Activated gamma-delta T cell treated with anti-CD3 and anti-CD28 coated beads, Interleukin-2, amount 50 U/mL, for 16 hours (primary cell): ENCODE measurements around the gene BACE2.
"Not testable (repeated sequence)": the region's sequence is repeated elsewhere in the genome, so short reads cannot be mapped to it uniquely, and the experiment has no call there.

ENCODE experiments used
- DNase-seq: peaks from one replicate; pipeline ENCODE4 v3.0.0-alpha.2; 2020; ENCODE audit warnings: low read depth

Gene BACE2

DNA sequence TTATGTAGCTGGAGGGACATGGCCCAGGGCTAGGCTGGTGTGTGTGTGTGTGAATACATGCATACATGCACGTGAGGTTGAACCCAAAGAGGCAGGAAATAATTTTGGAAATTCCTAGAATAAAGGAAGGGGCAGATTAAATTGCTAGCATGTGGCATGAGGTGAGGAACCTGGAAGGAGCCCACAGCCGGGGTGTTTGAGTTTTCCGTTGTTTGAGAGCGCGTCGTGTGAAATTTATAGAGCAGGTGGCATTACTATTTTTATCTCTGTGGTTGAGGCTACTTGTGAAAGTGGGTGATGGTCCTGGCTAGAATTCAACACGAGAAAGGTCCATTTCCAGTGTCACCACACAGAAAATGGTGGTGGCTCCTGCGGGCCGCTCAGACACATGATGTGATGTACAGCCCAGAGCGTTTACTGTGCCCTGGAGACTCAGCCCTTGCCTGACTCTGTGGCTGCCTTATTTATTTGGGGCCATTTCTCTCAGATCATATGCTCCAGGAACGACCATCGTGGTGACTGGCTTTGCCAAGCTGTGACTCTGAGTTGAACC is 48.0 kb downstream of the BACE2 start:
- DNase-seq = no peak

DNA sequence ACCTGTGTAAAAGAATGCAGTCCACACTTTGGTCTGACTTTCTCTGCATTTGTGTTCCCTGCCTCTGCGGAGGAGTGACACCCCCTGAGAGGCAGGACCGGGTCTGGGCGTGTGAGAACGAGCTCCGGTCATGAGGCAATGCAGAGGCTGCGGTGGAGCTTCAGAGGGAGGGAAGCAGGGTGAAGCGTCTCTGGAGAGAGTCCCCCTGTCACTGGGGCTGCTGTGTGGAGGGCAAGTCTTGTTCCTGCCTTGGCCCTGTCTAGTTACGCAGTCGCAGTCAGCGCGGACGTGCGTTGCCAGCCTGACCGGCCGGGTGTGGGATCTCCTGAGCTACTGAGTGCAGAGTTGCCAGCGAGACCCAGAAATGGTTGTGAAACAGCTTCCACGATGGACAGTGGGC is 48.5 kb downstream of the BACE2 start:
- no peak for DNase-seq

DNA sequence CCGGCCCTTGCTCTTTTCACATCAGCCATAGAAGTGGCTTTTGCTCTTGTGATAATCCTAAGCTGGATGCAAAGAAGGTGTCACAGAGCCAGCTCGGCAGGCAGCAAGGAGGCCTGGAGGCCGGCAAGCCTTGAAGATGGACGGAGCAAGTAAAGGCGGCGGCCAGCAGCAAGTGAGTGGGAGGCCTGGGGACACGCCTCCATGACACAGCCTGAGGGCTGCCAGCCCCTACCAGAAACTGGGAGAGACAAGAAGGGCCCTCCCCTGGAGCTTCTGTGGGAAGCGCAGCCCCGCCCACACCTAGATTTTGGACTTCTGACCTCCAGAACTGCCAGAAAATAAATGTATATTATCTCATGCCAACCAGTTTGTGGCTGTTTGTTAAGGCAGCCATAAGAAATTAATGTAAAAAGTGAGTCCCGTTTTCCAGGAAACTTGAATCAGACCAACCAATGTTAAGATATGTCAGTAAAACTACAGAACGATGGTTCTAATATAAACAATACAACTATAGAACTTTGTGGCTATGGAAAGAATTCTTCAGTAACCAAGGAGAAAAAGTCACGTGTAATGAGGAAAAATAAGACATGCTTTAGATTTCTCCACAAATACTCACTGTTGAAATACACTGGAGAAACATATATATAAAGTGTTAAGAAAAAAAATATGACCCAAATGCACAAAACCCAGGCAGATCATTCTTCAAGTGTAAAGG is 49.9 kb downstream of the BACE2 start:
- DNase-seq = no peak

DNA sequence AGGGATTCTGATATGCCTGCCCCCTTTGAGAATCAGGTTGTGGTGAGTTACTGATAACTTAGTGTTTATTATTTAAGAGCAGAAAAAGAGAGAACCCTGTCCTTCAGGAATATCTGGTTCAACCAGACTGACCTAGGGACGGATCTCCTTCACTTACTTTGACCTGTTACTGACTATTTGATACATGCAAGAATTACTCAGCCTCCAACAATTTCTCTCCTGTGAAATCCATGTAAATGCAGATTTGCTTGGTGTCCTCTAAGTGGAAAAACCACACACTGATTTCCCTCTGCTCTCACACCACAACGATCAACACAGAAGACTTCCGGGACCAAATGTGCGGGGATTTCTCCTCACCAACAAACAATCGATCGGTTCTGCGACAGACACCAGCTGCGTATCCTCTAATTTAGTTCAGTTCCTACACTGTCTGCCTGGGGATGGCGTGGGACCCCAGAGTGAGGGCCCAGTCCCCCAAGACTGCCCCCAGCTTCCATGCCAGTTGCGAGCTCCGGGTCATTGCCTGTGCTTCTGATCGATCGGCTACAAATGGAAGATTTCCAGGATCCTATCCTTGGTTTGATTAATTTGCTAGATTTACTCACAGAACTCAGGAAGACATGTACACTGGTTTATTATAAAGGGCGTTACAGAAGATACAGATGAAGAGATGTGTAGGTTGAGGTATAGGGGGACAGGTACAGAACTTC is 51.7 kb downstream of the BACE2 start:
- no peak for DNase-seq

DNA sequence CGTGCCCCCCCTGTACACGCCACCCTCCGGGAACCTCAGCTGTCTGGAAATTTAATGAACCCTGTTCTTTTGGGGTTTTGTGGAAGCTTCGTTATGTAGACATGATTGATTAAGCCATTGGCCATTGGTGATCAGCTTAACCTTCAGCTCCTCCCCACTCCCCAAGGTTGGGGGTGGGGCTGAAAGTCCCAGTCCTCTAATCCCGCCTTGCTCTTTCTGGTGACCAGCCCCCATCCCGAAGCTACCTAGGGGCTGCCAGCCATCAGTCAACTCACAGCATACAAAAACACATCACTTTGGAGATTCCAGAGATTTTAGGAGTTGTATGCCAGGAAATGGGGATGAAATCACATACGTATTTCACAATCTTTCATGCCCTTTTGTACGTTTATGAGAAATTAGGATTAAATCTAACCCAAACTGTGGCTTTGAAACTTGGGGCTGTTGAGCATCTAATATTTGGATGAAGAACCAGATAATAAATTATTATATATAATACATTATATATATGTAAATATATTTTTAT is 52.3 kb downstream of the BACE2 start:
- no peak for DNase-seq

DNA sequence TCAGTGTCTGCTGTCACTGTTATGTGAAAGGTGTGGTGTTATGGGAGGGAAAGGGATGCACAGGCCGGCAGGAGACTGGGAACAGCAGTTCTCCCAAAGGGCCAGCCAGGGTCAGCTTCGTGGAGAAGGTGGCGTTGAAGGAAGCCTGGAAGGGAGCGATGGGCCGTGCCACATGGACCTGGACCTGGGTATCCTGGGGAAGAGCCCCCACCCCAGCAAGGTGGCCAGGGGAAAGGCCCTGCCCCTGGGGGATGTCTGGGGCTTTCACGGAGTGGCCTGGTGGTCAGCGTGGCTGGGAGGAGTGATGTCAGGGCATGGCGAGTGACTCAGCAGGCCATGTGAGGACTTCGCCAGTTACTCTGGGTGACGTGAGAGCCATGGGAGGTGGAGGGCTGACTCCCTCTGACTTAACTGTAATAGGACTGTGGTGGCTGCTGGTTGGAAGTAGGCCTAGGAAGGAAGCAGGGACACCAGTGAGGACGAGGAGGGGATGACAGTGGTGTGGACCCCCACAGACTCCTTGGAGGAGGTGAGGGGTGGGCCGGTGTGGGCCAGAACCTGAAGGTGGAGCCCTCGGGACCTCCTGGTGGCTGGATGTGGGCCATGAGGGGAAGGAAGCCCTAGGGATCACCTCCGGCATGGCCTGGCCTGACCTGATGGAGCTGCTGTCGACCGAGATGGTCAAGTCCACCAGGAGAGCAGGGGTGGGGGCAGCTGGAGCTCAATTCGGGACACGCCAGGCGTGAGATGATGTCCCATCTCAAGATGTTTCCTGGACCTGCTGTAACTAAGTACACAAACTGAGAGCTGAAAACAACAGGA is 54.5 kb downstream of the BACE2 start:
- no peak for DNase-seq

DNA sequence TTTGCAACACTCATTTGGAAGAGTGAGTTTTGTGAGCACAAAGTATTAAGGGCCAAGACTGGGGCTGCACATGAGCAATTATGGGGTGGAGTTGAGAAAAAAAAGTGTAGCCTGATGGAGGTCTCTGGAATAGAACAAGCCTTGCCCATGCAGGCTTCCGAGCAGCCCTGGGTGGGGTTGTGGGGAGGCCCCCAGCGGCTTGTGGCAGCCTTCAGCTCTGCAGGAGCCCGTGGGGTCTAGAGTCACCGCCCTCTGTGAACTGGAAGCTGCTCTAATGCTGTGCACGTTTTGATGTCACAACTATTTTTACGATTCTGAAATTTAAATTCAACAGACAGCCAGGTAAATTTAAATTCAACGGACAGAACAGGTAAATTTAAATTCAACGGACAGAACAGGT is 58.9 kb downstream of the BACE2 start:
- DNase-seq = no peak

DNA sequence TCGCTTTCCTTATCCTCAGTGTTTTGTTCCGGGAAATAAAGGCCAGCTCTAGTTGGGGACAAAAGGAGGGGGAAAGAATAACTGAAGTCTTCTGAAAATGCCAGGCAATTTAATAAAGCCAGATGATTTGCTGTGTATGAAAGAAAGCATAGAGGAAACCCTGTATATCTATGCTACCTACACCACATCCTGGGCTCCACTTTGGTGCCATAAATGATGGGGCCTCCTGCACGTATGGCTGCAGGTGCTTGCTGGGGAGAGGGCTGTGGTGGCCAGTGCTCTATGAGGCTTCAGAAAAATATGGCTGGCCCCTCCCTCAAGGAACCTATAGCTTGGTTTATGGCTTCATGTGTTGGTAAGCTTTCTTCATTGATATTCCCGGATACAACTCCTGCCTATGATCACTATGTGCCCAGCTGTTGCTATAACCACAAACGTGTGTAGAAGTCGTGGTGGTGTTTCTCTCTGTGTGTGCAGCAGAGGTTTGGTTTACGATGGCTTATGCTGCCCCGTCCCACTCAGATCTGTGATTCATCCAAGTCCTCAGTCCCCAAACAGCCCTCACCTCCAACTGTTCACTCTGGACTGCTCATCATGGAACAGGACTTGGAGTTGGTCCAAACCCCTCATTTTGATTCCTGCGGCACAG is 59.5 kb downstream of the BACE2 start:
- DNase-seq = no peak

DNA sequence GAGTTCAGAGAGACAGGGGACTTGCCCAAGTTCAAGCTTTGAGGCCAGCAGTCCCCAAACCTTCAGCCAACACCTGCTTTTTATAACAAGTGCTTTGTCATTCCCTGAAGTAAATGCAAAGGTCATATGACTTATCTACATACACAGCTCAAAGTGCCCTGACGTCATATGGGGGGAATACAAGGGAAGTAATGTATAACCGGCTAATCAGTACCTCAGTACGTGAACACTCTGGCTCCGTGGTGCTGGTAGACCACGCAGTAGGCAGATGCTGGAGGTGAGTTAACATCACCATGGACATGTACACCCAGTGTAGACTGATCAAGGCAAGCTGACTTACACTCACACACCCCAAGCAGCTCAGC is 60.0 kb downstream of the BACE2 start:
- no peak for DNase-seq

DNA sequence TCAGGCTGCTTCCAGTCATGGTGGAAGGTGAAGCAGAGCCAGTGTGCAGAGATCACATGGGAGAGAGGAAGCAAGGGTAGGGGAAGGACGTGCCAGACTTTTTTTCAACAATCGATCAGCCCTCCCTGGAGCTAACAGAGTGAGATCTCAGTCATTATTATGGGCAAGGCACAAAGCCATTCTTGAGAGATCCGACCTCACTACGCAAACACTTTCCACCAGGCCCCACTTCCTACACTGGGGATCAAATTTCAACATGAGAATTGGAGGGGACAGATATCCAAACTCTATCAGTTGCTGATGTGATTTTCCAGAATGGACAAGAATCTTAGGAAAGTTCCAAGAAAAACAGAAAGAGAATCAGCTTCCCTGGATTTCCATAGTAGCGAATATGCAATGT is 60.5 kb downstream of the BACE2 start:
- DNase-seq = no peak

DNA sequence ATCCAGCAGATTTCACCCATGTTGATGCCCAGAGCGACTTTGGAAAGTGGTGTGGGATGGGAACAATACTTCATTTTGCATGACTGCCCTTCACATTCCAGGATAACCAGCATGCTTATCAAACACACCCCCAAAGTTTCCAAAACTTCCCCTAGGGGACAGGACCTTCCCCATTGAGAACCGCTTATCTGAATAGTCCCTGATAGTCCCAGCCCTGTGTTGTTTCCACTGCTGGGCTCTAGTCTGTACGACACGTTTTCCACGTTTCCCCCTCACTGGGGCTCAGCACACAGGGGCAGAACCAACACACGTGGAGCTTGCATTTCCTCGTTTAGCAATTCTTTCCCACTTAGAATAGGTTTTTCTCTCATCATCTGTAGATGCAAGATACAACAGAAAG is 61.0 kb downstream of the BACE2 start:
- no peak for DNase-seq

DNA sequence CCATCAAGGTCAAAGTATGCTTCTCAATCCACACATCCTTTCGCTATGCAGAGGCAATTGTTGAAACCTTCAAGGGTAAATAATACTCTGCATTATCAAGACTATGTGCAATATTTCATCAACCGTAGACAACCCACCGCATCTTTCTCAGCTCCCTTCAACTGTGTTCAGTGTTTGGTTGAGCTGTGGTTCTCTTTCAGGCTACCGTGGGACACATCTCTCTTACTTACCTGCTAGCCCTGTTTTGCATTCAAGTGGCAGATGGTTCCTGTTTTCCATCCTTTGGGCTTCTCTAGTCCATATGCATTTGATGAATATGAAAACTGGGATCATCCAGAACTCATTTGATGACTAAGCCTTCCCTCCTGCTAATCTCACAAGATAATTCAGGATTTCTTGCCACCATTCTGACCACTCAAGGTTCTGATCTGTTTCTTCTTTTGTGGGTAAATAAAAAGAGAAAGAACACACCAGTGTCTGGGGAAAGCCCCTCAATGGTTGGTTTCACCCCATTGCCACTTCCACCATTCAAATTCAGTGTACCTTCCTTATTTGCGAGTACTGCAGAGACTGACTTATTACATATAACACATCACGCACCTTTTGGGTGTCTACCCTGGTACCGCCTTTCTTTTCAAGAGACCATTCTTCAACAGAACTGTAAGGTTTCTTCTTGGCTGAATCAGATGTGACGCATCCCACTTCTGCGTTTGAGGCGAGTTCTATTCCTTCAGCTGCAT is 61.7 kb downstream of the BACE2 start:
- no peak for DNase-seq

DNA sequence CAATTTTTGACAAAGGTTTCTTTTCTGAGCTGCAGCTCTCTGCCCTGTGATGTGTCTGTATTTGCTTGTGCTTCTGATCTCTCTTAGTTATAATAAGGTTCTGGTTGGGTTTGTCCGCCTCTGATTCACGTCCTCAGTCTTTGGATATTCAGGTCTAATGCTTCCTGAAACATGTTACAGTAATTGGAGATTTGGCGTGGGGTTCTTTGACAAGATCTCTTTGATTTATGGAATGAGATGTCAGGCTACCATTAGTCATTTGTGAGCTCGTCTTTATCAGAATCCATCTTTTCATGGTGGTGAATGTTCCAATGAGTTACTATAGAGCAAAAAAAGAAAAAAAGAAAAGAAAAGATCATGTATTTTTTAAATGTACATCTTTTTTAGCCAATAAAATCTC is 62.5 kb downstream of the BACE2 start:
- no peak for DNase-seq

DNA sequence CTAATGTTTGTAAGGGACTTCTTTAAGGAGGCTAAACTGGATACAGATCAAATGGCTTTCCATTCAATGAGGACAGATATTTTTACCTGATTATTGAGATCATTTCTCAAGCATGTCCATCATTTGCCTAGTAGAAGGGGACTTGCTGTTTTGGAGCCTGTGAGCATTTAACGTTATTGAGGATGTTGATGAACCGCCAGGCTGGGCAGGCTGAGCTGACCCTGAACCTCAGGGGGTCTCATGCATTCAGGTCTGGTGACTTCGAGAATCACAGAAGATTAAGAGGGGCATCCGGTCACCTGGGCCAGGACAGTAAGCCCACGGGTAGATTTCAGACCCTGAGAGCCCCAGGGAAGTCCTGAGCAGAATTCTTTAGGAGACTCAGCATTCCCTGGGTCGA is 63.1 kb downstream of the BACE2 start:
- DNase-seq = no peak

DNA sequence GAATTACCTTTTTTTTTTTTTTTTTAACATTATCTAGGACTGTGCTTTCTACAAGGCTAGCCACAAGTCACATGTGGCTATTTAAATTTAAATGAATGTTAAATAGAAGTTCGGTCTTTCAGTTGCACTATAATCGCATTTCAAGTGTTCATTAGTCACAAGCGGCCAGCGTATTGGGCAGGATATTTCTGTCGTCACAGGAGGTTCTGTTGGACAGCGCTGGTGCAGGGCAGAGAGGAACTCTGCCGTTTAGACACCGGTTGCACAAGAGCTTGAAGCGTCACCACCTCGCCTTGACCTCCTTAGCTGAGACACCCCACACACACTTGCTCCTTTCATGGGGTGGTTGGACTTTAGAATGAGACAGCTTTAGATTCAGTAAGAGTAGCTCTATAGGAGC is 64.1 kb downstream of the BACE2 start:
- DNase-seq = no peak

DNA sequence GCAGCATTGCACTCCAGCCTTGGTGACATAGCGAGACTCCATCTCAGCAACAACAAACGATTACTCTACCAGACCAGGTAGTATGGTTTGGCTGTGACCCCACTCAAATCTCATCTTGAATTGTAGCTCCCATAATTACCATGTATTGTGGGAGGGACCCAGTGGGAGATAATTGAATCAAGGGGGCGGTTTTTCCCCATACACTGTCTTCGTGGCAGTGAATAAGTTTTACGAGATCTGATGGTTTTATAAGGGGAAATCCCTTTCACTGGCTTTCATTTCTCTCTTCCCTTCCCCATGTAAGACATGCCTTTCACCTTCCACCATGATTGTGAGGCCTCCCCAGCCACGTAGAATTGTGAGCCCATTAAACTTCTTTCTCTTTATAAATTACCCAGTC is 66.0 kb downstream of the BACE2 start:
- DNase-seq = no peak

DNA sequence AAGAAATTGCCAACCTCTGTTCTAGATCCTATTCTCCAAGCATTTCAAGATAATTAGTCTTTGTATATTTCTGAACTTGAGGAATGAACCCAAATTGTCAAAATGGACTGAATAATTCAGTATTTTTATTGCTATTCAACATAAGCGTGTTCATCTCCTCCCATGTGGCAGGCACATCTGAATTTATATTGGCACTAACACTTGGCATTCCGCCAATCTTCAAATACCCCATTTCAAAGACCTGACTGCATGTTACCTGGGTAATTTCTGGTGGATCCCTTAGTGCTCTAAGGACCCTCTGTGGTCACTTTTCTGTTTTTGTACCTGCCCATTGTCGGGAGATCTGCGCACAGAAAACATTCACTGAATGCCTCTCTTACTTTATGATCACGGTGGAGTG is 66.6 kb downstream of the BACE2 start:
- no peak for DNase-seq

DNA sequence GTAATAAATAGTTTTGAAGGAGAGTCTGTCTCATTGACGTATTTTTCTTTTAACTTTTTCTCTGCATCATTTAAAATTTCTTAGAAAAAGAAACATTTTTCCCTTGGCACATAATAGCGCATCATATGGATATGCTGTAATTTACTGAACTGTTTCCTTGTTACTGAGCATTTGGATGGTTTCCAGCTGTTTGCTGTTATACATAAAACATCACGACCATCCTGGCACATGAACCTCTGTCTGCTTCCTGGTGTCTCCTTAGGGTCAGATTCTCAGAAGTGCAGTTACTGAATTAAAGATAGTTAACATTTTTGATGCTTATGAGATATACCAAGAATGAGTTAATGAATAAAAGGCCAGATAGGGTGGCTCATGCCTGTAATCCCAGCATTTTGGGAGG is 67.2 kb downstream of the BACE2 start:
- no peak for DNase-seq

DNA sequence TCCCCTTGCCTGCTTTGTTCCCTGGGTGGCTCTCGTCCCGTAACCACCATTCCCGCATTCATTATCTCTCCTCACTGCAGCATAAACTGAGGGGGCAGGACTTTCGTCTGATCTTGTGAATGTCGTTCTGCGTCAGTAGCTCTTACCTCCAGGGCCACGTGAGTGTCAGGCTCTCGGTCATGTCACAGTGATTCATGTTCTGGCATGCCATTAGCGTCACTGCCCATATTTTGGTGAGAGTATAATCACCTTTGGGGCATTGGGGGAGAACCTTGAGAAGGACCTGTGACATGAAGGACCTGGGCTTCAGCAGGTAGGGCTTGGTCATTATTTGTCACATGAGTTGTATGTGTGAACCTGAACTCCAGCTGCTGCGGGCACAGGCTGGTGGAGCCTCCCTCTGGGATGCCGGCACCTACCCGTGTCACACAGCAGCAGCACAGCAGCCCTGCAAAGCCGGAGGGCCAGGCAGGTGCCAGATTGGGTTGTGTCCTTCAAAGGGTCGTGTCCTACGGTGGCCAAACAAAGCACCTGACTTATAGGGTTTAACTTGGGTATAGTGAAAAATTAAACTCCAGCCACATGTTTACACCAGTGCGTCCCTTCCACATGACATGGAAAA is 68.5 kb downstream of the BACE2 start:
- DNase-seq = no peak

DNA sequence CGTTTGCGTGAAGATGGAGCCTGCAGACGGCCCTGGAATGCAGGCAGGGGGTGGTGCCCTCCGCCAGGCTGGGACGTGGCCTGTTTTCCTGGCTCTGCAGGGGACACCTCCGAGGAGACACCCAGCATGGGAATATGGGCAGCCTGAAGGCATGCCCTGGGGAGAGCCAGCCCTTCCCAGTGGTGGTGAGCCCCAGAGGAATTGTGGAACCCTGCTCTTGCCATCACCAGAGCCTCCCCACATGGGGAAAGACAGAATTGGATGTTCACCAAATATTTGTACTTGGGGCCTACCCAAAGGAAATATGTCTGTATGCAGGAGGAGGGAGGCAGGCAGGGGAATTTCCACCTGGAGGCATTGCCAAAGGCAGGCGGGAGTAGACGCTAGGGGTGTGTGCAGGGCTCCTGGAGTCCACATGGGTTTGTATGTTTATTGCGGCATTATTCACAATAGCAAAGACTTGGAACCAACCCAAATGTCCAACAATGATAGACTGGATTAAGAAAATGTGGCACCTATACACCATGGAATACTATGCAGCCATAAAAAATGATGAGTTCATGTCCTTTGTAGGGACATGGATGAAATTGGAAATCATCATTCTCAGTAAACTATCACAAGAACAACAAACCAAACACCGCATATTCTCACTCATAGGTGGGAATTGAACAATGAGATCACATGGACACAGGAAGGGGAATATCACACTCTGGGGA is 70.3 kb downstream of the BACE2 start:
- not testable (repeated sequence) for DNase-seq
